ENCODE measurements around the gene PDZK1IP1.
"Not testable (repeated sequence)": the region's sequence is repeated elsewhere in the genome, so short reads cannot be mapped to it uniquely, and the experiment has no call there.

PDZK1IP1 gene

GRCh38 chr1:47195981-47196380 lies 6.1 kb upstream of the PDZK1IP1 start:
- DNase-seq = not testable (repeated sequence)

DNA sequence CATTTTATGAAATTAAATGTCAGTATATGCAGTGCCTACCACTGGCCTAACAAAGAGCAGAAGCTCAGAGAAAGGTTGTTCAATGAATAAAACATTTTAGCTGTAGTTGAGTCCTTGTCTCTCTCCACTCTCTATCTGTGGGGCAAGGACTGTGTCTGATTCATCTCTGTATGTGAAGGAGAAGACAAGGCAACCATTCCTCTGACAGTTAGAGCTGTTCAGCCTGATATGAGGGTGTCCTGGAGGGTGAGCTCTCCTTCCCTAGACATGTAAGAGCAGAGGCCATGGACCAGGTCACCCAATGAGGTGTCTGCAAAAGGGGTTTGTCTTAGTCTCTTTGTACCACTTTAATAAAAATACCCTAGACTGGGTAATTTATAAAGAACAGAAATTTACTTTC lies 4.5 kb upstream of the PDZK1IP1 start:
- no peak for DNase-seq

DNA sequence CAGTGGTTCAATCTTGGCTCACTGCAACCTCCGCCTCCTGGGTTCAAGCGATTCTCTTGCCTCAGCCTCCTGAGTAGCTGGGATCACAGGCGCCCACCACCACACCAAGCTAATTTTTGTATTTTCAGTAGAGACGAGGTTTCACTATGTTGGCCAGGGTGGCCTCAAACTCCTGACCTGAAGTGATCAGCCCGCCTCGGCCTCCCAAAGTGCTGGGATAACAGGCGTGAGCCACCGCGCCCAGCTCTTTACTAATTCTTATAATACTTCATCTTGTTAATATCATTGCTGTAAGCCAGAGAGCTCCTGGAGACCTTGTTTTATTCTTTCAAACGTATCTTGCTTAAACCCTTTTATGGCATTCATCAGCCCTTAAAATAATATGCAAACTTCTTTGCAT lies 3.7 kb upstream of the PDZK1IP1 start:
- DNase-seq = not testable (repeated sequence)

GRCh38 chr1:47192458-47193384 lies 2.9 kb upstream of the PDZK1IP1 start:
- peak; percentile 49 for DNase-seq

GRCh38 chr1:47191940-47192457 lies 2.2 kb upstream of the PDZK1IP1 start:
- no peak for DNase-seq

DNA sequence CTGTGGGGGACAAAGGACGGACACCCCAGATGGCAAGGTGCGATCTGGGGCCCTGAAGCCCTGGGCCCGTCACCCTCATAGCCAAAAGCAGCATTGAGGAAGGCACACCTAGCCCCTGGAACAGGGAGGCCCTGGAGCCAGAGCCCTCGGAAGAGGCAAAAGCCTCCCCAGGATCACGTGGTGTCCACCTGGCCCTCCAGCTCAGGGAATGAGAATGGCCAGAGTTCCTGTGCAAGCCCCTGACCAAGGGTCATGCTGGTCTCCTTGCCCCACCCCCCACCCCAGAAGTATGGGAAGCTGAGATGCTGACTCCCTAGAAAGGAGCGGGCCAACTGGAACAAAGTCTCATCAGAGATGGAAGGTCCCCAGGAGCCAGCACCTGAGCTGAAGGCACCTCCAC lies 1.0 kb upstream of the PDZK1IP1 start:
- DNase-seq = no peak

GRCh38 chr1:47190509-47190855 lies 646 bp upstream of the PDZK1IP1 start:
- DNase-seq = no peak

- DNase-seq = no peak
Observed at GRCh38 chr1:47188791-47189785, 748 bp downstream of the PDZK1IP1 start.

DNA sequence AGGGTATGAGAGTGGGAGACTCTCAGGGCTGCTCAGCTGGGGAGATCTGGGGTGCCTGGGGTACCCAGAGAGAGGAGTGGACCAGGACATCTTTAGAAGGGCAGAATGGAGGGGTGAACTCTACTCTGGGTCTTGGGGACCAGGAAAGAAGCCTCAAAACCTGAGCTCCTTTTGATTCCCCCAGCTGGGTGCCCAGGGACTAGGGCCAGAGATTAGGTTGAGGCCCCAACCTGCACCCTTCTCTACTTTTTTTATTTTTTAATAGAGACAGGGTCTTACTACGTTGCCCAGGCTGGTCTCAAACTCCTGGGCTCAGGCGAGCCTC lies 1.9 kb downstream of the PDZK1IP1 start:
- no peak for DNase-seq

DNA sequence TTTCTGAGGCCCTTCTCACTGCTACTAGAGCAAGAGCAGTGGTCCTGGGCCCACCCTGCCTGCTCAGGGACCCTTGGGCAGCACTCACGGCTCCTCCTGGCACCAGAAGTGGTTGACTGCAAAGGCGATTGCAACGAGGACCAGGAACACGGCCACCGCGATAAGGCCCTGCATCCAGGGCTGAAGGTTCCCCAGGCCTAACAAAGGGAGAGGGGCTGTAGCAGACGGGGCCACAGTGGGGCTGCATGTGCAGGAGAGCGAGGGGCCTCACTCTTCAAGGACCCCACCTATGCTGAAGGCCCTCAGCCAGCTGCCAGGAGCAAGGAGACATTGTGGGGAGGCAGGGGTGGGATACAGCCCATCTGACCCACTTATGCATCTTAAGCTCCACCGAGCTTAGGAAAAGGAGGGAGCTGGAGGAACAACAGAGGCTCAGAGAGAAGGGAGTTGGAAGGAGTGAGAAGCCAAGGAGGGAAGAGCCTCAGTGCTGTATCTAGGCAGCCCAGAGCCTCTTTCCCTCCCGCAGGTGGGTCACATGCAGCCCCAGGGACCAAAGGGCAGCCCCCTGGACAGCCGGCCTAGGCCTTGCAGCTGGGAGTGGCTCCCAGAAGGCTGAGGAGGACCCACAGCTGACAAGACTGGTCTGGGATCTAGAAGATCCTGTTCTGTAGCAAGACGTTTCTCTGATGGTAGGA lies 2.5 kb downstream of the PDZK1IP1 start:
- DNase-seq = no peak

GRCh38 chr1:47186267-47187185 lies 3.3 kb downstream of the PDZK1IP1 start:
- no peak for DNase-seq

DNA sequence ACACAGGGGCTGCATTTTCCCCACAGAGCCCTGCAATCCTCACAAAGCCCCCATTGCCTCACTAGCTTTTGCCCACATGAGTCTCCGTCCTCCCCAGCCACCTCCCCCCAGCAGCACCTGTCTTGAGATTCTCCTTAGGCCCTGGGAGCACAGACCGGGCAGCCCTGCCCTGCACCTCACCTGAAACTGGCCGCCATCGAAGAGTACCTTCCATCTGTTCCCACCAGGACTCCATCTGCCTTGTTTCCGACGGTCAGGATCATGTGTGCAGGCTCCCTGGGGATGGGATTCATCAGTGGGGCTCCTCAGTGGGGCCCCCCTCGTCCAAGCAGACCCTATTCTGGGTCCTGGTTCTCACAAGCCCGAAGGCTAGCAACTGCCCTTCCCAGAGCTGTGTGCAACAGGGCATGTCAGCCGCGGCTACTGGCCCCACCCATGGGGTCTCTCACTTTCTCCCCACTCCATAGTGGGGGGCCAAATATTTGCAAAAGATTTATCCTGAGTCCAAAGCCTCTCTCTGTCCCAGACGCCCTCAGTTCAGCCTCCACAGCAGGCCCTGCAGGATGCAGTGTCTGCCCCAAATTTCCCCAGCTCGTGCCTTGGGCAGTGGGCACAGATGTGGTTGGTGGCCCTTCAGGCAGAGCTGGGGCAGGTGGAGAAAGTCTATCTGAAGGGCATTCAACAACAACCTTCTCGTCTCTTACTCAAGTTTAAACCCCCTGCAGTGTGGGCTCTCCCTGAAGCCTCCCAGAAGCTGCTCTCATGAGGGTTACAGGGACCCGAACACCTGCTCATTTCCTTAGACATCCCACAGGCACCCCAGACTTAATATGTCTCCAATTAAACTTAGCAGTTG lies 4.8 kb downstream of the PDZK1IP1 start:
- DNase-seq = no peak

GRCh38 chr1:47184090-47184821 lies 5.6 kb downstream of the PDZK1IP1 start:
- DNase-seq = no peak

- DNase-seq = no peak
Observed at GRCh38 chr1:47183308-47184089, 6.3 kb downstream of the PDZK1IP1 start.

- no peak for DNase-seq
Observed at GRCh38 chr1:47182676-47183235, 7.1 kb downstream of the PDZK1IP1 start.

- DNase-seq = no peak
Observed at GRCh38 chr1:47181955-47182675, 7.7 kb downstream of the PDZK1IP1 start.

DNA sequence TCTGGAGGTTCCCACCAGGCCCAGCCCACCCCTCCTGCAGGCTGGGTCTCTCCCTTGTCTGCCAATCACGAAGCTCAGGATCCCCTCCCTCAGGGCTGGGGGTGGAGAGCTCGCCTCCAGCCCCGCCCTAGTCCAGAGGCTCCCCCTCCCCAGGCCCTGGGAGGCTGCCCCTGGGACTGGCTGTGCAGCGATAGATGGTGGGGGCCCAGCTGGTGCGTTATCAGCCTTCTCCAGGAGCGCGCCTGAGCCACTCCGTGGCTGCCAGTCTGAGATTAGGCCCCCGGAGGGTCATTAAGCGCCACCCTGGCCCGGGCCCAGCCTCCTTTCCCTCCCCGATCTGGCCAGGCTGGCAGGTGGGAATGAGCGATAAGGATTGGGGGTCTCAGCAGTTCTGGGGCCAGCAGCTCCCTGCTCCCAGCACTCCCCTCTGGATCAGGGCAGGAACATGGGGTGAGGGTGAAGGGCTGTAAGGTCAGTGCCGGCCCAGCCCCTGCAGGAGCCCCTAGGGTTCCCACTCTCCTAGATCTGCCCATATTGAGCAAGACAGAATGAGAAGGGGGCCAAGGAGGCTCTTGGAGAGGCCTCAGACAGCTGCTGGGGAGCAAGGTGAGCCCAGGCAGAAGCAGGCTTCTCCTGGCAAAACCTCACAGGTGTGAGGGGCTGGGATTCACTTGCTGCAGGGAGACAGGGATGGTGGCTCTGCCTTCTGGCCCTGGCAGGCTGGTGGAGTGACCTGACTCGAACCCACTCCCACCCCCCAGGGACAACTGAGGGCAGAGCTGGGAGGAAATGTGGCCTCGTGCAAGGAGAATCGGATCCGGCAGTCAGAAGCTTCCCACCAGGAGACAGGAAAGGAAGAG lies 8.5 kb downstream of the PDZK1IP1 start:
- no peak for DNase-seq
